SW 1271 (cell line): ENCODE data around the gene ATP11A.

ENCODE experiments used
- DNase-seq, 2 experiments: peaks; one replicate each; lab custom pipeline; 2025; lab: John Stamatoyannopoulos, UW

ATP11A gene

GRCh38 chr13:112710855-112711527 is 21.2 kb downstream of the ATP11A start:
- no peak for DNase-seq

GRCh38 chr13:112711528-112712265 is 21.9 kb downstream of the ATP11A start:
- peak; percentile 23 to 72 for DNase-seq

GRCh38 chr13:112712451-112713207 is 22.8 kb downstream of the ATP11A start:
- DNase-seq = no peak

GRCh38 chr13:112713517-112714253 is 23.8 kb downstream of the ATP11A start:
- no peak for DNase-seq

- no peak for DNase-seq
Observed at GRCh38 chr13:112714376-112715174, 24.7 kb downstream of the ATP11A start.

GRCh38 chr13:112715210-112715609 is 25.4 kb downstream of the ATP11A start:
- no peak for DNase-seq

GRCh38 chr13:112715715-112716460 is 26.1 kb downstream of the ATP11A start:
- DNase-seq = no peak

- DNase-seq = no peak
Observed at GRCh38 chr13:112716461-112716820, 26.6 kb downstream of the ATP11A start.

- no peak for DNase-seq
Observed at GRCh38 chr13:112716841-112717520, 27.1 kb downstream of the ATP11A start.

GRCh38 chr13:112718318-112718717 is 28.5 kb downstream of the ATP11A start:
- DNase-seq = no peak

- no peak for DNase-seq
Observed at GRCh38 chr13:112719016-112719415, 29.2 kb downstream of the ATP11A start.

- no peak for DNase-seq
Observed at GRCh38 chr13:112719556-112719955, 29.7 kb downstream of the ATP11A start.

GRCh38 chr13:112720251-112720650 is 30.4 kb downstream of the ATP11A start:
- DNase-seq = no peak

GRCh38 chr13:112720814-112721197 is 31.0 kb downstream of the ATP11A start:
- DNase-seq = no peak

GRCh38 chr13:112721198-112722104 is 31.6 kb downstream of the ATP11A start:
- DNase-seq = no peak

GRCh38 chr13:112722433-112723263 is 32.8 kb downstream of the ATP11A start:
- peak; percentile 19 to 73 for DNase-seq

GRCh38 chr13:112723771-112724170 is 33.9 kb downstream of the ATP11A start:
- no peak for DNase-seq

GRCh38 chr13:112724788-112725345 is 35.0 kb downstream of the ATP11A start:
- no peak for DNase-seq
